BE2C (cell line): ENCODE results near the gene SPATA1.
"Not testable (repeated sequence)": the region's sequence is repeated elsewhere in the genome, so short reads cannot be mapped to it uniquely, and the experiment has no call there.

Source experiments
- DNase-seq: peaks from one replicate; pipeline ENCODE4 v3.0.0-alpha.2; 2020
- H3K27me3 ChIP-seq: fragments of 250-450 bp; sonication (Bioruptor Pico); 2 replicates; pipeline ENCODE4 v1.5.1; 2020; ENCODE audit warnings: mild to moderate bottlenecking
- H3K36me3 ChIP-seq: fragments of 250-450 bp; sonication (Bioruptor Pico); 2 replicates; pipeline ENCODE4 v1.5.1; 2020; ENCODE audit warnings: mild to moderate bottlenecking
- H3K4me1 ChIP-seq: fragments of 250-450 bp; sonication (Bioruptor Pico); 2 replicates; pipeline ENCODE4 v1.5.1; 2020
- H3K4me3 ChIP-seq: 2 replicates; pipeline ENCODE4 v1.5.1; 2011; ENCODE audit warnings: low read depth, low read length
- H3K9me3 ChIP-seq: fragments of 250-450 bp; sonication (Bioruptor Pico); 2 replicates; pipeline ENCODE4 v1.5.1; 2020
- CTCF ChIP-seq: IDR thresholded peaks from 2 replicates; pipeline ENCODE4 v1.5.1; 2012; ENCODE audit warnings: mild to moderate bottlenecking, low read depth, low read length

Gene SPATA1

GRCh38 chr1:84506729-84507453, 705 bp downstream of the SPATA1 start:
- no peaks in the 10 kb centered on the region for H3K36me3 ChIP-seq
- H3K4me1 ChIP-seq: peaks cover 7% of the 10 kb centered on the region
- peak overlapping the region; percentile 90 for H3K4me3 ChIP-seq
- no peak for DNase-seq
- no peaks in the 10 kb centered on the region for H3K27me3 ChIP-seq
- no peak for TF ChIP-seq CTCF
- H3K9me3 ChIP-seq: no peaks in the 10 kb centered on the region

GRCh38 chr1:84507887-84508286, 1.7 kb downstream of the SPATA1 start:
- not testable (repeated sequence) for H3K4me1 ChIP-seq, H3K36me3 ChIP-seq, DNase-seq, H3K4me3 ChIP-seq, H3K9me3 ChIP-seq, H3K27me3 ChIP-seq

- H3K4me1 ChIP-seq: peaks cover 5% of the 10 kb centered on the region
- H3K36me3 ChIP-seq: no peaks in the 10 kb centered on the region
- H3K4me3 ChIP-seq: no peak overlapping the region
- DNase-seq: no peak
- H3K27me3 ChIP-seq: no peaks in the 10 kb centered on the region
- no peaks in the 10 kb centered on the region for H3K9me3 ChIP-seq
- no peak for TF ChIP-seq CTCF
These were observed 2.3 kb downstream of the SPATA1 start for GRCh38 chr1:84508510-84508909.

- no peak overlapping the region for H3K4me3 ChIP-seq
- no peaks in the 10 kb centered on the region for H3K9me3 ChIP-seq
- no peak for DNase-seq
- no peak for TF ChIP-seq CTCF
- no peaks in the 10 kb centered on the region for H3K36me3 ChIP-seq
- H3K4me1 ChIP-seq: no peaks in the 10 kb centered on the region
- no peaks in the 10 kb centered on the region for H3K27me3 ChIP-seq
These were observed 2.8 kb downstream of the SPATA1 start for GRCh38 chr1:84509029-84509428.

GRCh38 chr1:84510165-84510564, 4.0 kb downstream of the SPATA1 start:
- no peak for DNase-seq
- H3K27me3 ChIP-seq: no peaks in the 10 kb centered on the region
- no peak overlapping the region for H3K4me3 ChIP-seq

GRCh38 chr1:84510668-84511067, 4.5 kb downstream of the SPATA1 start:
- no peak for DNase-seq
- Histone ChIP-seq H3K4me1 (no peaks in the 10 kb centered on the region), H3K36me3 (no peaks in the 10 kb centered on the region), H3K9me3 (no peaks in the 10 kb centered on the region), H3K27me3 (no peaks in the 10 kb centered on the region), H3K4me3 (no peak overlapping the region)
- no peak for TF ChIP-seq CTCF

More at GRCh38 chr1:84510165-84510564, 4.0 kb downstream of the SPATA1 start:
- no peak for TF ChIP-seq CTCF
- Histone ChIP-seq H3K9me3 (no peaks in the 10 kb centered on the region), H3K36me3 (no peaks in the 10 kb centered on the region), H3K4me1 (no peaks in the 10 kb centered on the region)
